HepG2 (cell line): Measurements from ENCODE around the gene PRKACB. TPM values are rescaled to one million over a fixed set of nuclear protein-coding genes. Genes with fewer than 3 reads are reported as not detected.

Experiments
- ATAC-seq: fragments of 200-7000 bp; cut with Tn5 transposase; 3 replicates; pipeline ENCODE4 v1.9.1; 2020; ENCODE audit warnings: mild to moderate bottlenecking, moderate library complexity
- BruUV-seq: library from RNA; stranded (reverse); fragments of 400-500 nt; replicated peaks from 2 replicates; lab custom pipeline; 2021; lab: Mats Ljungman, UMichigan
- CTCF ChIA-PET: fragments of 300-600 bp; formaldehyde crosslinking; extraction: SDS; loops from one replicate; lab custom pipeline; 2021; ENCODE audit warnings: low total read pairs, inconsistent platforms, low intra/inter-chr PET ratio; lab: Yijun Ruan, JAX
- POLR2A ChIA-PET: fragments of 350-600 bp; sonication (Branson Sonifier 250); formaldehyde crosslinking; loops from one replicate; lab custom pipeline; 2020; ENCODE audit warnings: antibody characterized with exemption, inconsistent platforms; lab: Yijun Ruan, JAX
- DNase-seq: peaks from one replicate; pipeline ENCODE4 v3.0.0-alpha.2; 2015; ENCODE audit warnings: low spot score
- FAIRE-seq: peaks from 3 replicates; lab custom pipeline; 2011; peaks lifted over from hg19 to GRCh38; lab: Jason Lieb, UNC
- H2AFZ ChIP-seq: one replicate; pipeline ENCODE4 v1.6.1; 2011; ENCODE audit warnings: low read length, inconsistent platforms
- H3K27ac ChIP-seq: fragments of 300-600 bp; 3 replicates; pipeline ENCODE4 v1.8.0; 2011; ENCODE audit warnings: mixed run types, mild to moderate bottlenecking, mixed read lengths, low read length, inconsistent platforms; ENCODE audit not compliant: insufficient read depth; ENCODE audit errors: extremely low read length
- H3K27me3 ChIP-seq, 2 experiments: fragments of 200-600 bp in 1 of 2; 2 replicates in 1 of 2; 3 replicates in 1 of 2; pipeline versions ENCODE4 v1.6.0 to v1.8.0; 2011; ENCODE audit warnings: low read length in 2 of 2, mild to moderate bottlenecking in 2 of 2, moderate library complexity in 2 of 2, inconsistent platforms in 1 of 2; ENCODE audit not compliant: insufficient read depth in 2 of 2, control insufficient read depth in 1 of 2
- H3K36me3 ChIP-seq, 2 experiments: fragments of 200-600 bp in 1 of 2; replicated peaks in 1 of 2; 2 replicates in 1 of 2; 3 replicates in 1 of 2; pipeline versions ENCODE4 v1.5.1 to v1.8.0; 2011; ENCODE audit warnings: low read length in 2 of 2, inconsistent platforms in 1 of 2; ENCODE audit not compliant: insufficient read depth in 2 of 2, control insufficient read depth in 1 of 2
- H3K4me1 ChIP-seq: 2 replicates; pipeline ENCODE4 v1.5.1; 2012; ENCODE audit warnings: low read length, inconsistent platforms; ENCODE audit not compliant: insufficient read depth
- H3K4me2 ChIP-seq: 2 replicates; pipeline ENCODE4 v1.6.0; 2011; ENCODE audit warnings: low read depth, low read length, inconsistent platforms
- H3K4me3 ChIP-seq, 3 experiments: fragments of 200-600 bp in 1 of 3; sonication (generic), shearing (Covaris generic) in 1 of 3; replicated peaks in 1 of 3; 2 replicates each; pipeline ENCODE4 v1.5.1; 2011 to 2016; ENCODE audit warnings: low read length in 3 of 3, inconsistent platforms in 2 of 3, low read depth in 2 of 3, mild to moderate bottlenecking in 2 of 3, control low read depth in 1 of 3, mixed read lengths in 1 of 3; ENCODE audit not compliant: insufficient read depth in 1 of 3
- H3K79me2 ChIP-seq: one replicate; pipeline ENCODE4 v1.6.1; 2011; ENCODE audit warnings: low read length, inconsistent platforms; ENCODE audit not compliant: insufficient read depth
- H3K9ac ChIP-seq: 2 replicates; pipeline ENCODE4 v1.6.0; 2011; ENCODE audit warnings: mild to moderate bottlenecking, low read depth, low read length, inconsistent platforms; ENCODE audit not compliant: insufficient read depth
- H3K9me3 ChIP-seq: 2 replicates; pipeline ENCODE4 v1.5.1; 2012; ENCODE audit warnings: mild to moderate bottlenecking, low read length
- H4K20me1 ChIP-seq: 2 replicates; pipeline ENCODE4 v1.6.0; 2011; ENCODE audit warnings: inconsistent platforms, mild to moderate bottlenecking, low read length, moderate library complexity; ENCODE audit not compliant: insufficient read depth
- ATF7 ChIP-seq, 2 experiments: fragments of 450-650 bp in 1 of 2; sonication (generic) in 1 of 2; formaldehyde crosslinking in 1 of 2; IDR thresholded peaks; 2 replicates each; pipeline versions ENCODE4 v1.4.0 to v1.6.1; 2016 to 2020; ENCODE audit warnings: antibody characterized with exemption in 1 of 2, mild to moderate bottlenecking in 1 of 2, missing genetic modification reagents in 1 of 2
- BHLHE40 ChIP-seq: IDR thresholded peaks from 2 replicates; pipeline ENCODE4 v1.6.1; 2011; ENCODE audit warnings: low read length, improper control_type of control experiment
- BORCS8-MEF2B ChIP-seq: sonication (generic); formaldehyde crosslinking; IDR thresholded peaks from 2 replicates; pipeline ENCODE4 v1.8.0; 2022; ENCODE audit warnings: mild to moderate bottlenecking, missing genetic modification reagents
- CBX2 ChIP-seq, 2 experiments: fragments of 200-600 bp in 1 of 2; sonication (generic); formaldehyde crosslinking in 1 of 2; IDR thresholded peaks; 2 replicates each; pipeline versions ENCODE4 v1.7.0 to v1.8.1; 2018 to 2022; ENCODE audit warnings: low read depth in 2 of 2, low read length in 1 of 2, mild to moderate bottlenecking in 1 of 2, missing genetic modification reagents in 1 of 2
- DNMT3B ChIP-seq: conservative IDR thresholded peaks from 2 replicates; pipeline ENCODE4 v1.6.1; 2016; ENCODE audit warnings: missing biosample characterization, control low read depth
- ESRRA ChIP-seq: sonication (generic); formaldehyde crosslinking; IDR thresholded peaks from 2 replicates; pipeline ENCODE4 v1.5.1; 2020; ENCODE audit warnings: mild to moderate bottlenecking, low read depth, missing genetic modification reagents
- HMG20A ChIP-seq: IDR thresholded peaks from 2 replicates; pipeline ENCODE4 v1.6.1; 2016; ENCODE audit warnings: borderline replicate concordance
- HOXA5 ChIP-seq: sonication (generic); formaldehyde crosslinking; IDR thresholded peaks from 2 replicates; pipeline ENCODE4 v1.4.0; 2020; ENCODE audit warnings: missing genetic modification reagents
- MTA1 ChIP-seq: sonication (generic); formaldehyde crosslinking; IDR thresholded peaks from 2 replicates; pipeline ENCODE4 v1.4.0; 2020; ENCODE audit warnings: missing genetic modification reagents, mild to moderate bottlenecking, borderline replicate concordance
- NFRKB ChIP-seq: fragments of 450-650 bp; IDR thresholded peaks from 2 replicates; pipeline ENCODE4 v1.6.1; 2017
- PCBP2 ChIP-seq: fragments of 200-400 bp; formaldehyde crosslinking; optimal IDR thresholded peaks from 2 replicates; pipeline ENCODE3; 2018; ENCODE audit warnings: low read length, low read depth; ENCODE audit not compliant: poor library complexity, severe bottlenecking
- SIX1 ChIP-seq: sonication (generic); formaldehyde crosslinking; IDR thresholded peaks from 2 replicates; pipeline ENCODE4 v1.4.0; 2020; ENCODE audit warnings: missing genetic modification reagents, borderline replicate concordance
- SNRNP70 ChIP-seq: fragments of 200-400 bp; formaldehyde crosslinking; IDR thresholded peaks from 2 replicates; pipeline ENCODE4 v1.6.1; 2017; ENCODE audit warnings: mild to moderate bottlenecking, low read depth, low read length, moderate library complexity
- TCF12 ChIP-seq, 2 experiments: fragments of 450-650 bp in 1 of 2; sonication (generic) in 1 of 2; formaldehyde crosslinking in 1 of 2; IDR thresholded peaks; 2 replicates each; pipeline versions ENCODE4 v1.6.1 to v1.8.0; 2017 to 2022; ENCODE audit warnings: antibody characterized with exemption in 1 of 2, mild to moderate bottlenecking in 1 of 2, missing genetic modification reagents in 1 of 2, moderate library complexity in 1 of 2
- ZBTB20 ChIP-seq: sonication (generic); formaldehyde crosslinking; IDR thresholded peaks from 2 replicates; pipeline ENCODE4 v1.8.1; 2023; ENCODE audit warnings: missing genetic modification reagents, low read depth, mild to moderate bottlenecking, borderline replicate concordance
- ZNF121 ChIP-seq: sonication (generic); formaldehyde crosslinking; IDR thresholded peaks from 2 replicates; pipeline ENCODE4 v1.5.0; 2020; ENCODE audit warnings: mild to moderate bottlenecking, missing genetic modification reagents
- ZNF7 ChIP-seq: IDR thresholded peaks from 2 replicates; pipeline ENCODE4 v1.6.1; 2016; ENCODE audit warnings: missing biosample characterization, missing genetic modification reagents
- ZSCAN12 ChIP-seq: sonication (generic); formaldehyde crosslinking; IDR thresholded peaks from 2 replicates; pipeline ENCODE4 v1.9.0; 2021; ENCODE audit warnings: mild to moderate bottlenecking, missing genetic modification reagents
- ZSCAN20 ChIP-seq: sonication (generic); formaldehyde crosslinking; IDR thresholded peaks from 2 replicates; pipeline ENCODE4 v1.4.0; 2020; ENCODE audit warnings: missing genetic modification reagents, mild to moderate bottlenecking, borderline replicate concordance
- WGBS: methylation state at CpG from one replicate; pipeline ENCODE4 v1.1.6; 2017; ENCODE audit warnings: low lambda C conversion rate; 5-methylcytosine and 5-hydroxymethylcytosine counted together
- in situ Hi-C: cut with HindIII; loops from 2 replicates; pipeline ENCODE4 v1.10.0; 2017; ENCODE audit warnings: low pct_unique_long_range_greater_than_20kb; ENCODE audit not compliant: extremely low pct_ligation_motif_present
- intact Hi-C: fragments of 100-400 bp; cut with micrococcal nuclease; formaldehyde crosslinking; loops from one replicate; pipeline ENCODE4 v1.10.0; 2022; ENCODE audit not compliant: unreplicated experiment
- polyA plus RNA-seq, 8 experiments: library from polyadenylated mRNA; depleted of rRNA in 3 of 8; stranded (reverse) in 7 of 8; unstranded in 1 of 8; fragments of >200 nt; fragmentation: Illumina TruSeq in 4 of 8; extraction: Trizol in 4 of 8; gene quantifications; 2 replicates each; pipeline versions ENCODE4 v1.2.1 to v1.2.3, GENCODE V29; 2011 to 2016; ENCODE audit warnings: low read depth in 4 of 8, missing spikeins in 1 of 8, mixed read lengths in 1 of 8; ENCODE audit not compliant: insufficient read depth in 1 of 8
- total RNA-seq, 5 experiments: library from RNA; depleted of rRNA; stranded (reverse); fragments of >200 nt; fragmentation: Illumina TruSeq; extraction: Trizol; gene quantifications; 2 replicates each; pipeline ENCODE4 v1.2.3, GENCODE V29; 2016; ENCODE audit warnings: low read depth in 1 of 5

Gene PRKACB
- total and polyA plus RNA-seq, 2 of the 13 experiments (the other 11 are each of a cell fraction or from before 2014, with no cell fraction given), result 3.5 to 5.8 TPM

DNA sequence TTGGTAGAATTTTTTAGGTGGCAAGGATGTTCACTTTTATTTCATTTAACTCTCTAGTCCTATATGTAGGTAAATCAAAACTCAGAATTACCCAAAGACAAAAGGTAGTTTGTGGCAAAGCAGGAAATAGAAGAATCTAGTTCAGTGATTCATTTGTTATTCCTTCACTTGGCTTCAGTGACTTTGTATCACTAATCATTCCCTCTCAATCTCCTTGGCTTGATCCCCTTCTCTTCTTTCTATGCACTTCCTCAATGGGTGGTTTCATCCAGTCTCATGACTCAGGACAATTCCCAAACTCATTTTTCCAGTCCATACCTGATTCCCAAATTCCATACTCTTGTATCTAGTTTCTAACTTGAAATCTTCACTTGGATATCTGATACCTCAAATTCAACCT, 64.9 kb downstream of the PRKACB start:
- no peak overlapping the region for H3K27ac ChIP-seq
- FAIRE-seq, result no peak
- no peaks in the 10 kb centered on the region for H3K79me2 ChIP-seq
- no peaks in the 10 kb centered on the region for H3K9me3 ChIP-seq
- no peak for TF ChIP-seq ZBTB20
- H3K4me1 ChIP-seq, result no peaks in the 10 kb centered on the region
- H4K20me1 ChIP-seq, result no peaks in the 10 kb centered on the region
- no peak overlapping the region for H3K4me2 ChIP-seq
- no peaks in the 10 kb centered on the region for H3K36me3 ChIP-seq
- no peak for DNase-seq
- in situ Hi-C loops (no loop called here), intact Hi-C loops (no loop called here)
- H3K4me3 ChIP-seq, result no peak overlapping the region
- POLR2A ChIA-PET, result no interaction called here
- CTCF ChIA-PET, result no interaction called here
- H2AFZ ChIP-seq, result no peak overlapping the region
- BruUV-seq, result no TSS peak
- no peaks in the 10 kb centered on the region for H3K27me3 ChIP-seq
- no peak for ATAC-seq
- H3K9ac ChIP-seq, result no peak overlapping the region

DNA sequence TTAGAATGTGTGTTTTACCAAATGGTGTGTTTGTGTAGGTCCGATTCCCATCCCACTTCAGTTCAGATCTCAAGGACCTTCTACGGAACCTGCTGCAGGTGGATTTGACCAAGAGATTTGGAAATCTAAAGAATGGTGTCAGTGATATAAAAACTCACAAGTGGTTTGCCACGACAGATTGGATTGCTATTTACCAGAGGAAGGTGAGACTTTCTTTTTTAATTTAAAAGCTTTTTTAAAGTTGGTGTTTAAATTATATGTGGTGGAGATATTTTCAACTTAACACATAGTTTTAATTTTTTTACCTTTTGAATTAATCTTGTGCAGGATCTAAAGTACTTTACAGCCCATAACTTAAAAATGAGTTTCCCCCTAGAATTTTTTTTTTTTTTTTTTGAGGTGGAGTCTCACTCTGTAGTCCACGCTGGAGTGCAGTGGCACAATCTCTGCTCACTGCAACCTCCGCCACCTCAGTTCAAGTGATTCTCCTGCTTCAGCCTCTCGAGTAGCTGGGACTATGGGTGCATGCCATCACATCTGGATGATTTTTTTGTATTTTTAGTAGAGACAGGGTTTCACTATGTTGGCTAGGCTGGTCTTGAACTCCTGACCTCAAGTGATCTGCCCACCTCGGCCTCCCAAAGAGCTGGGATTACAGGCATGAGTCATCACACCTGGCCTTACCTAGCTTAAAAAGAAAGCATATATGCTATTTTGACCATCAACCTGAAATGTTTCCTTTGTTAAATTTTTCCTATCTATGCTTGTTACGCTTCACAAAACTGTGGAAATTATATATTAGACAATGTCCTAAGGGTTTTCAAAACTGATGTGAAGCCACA, 70.3 kb downstream of the PRKACB start:
- no peak overlapping the region for H3K27ac ChIP-seq
- FAIRE-seq (no peak), ATAC-seq (no peak), DNase-seq (no peak)
- H4K20me1 ChIP-seq, result no peaks in the 10 kb centered on the region
- no peak overlapping the region for H3K4me3 ChIP-seq
- H3K79me2 ChIP-seq, result no peaks in the 10 kb centered on the region
- CTCF ChIA-PET, result no interaction called here
- no peaks in the 10 kb centered on the region for H3K27me3 ChIP-seq
- intact Hi-C loops, result no loop called here
- in situ Hi-C loops, result no loop called here
- WGBS, result 81% methylated on average over 8 of the region's 8 CpGs
- POLR2A ChIA-PET, result no interaction called here
- H3K4me1 ChIP-seq, result no peaks in the 10 kb centered on the region
- no peak overlapping the region for H2AFZ ChIP-seq
- H3K9me3 ChIP-seq, result no peaks in the 10 kb centered on the region
- BruUV-seq, result no TSS peak
- H3K4me2 ChIP-seq, result no peak overlapping the region
- no peak overlapping the region for H3K9ac ChIP-seq
- no peaks in the 10 kb centered on the region for H3K36me3 ChIP-seq
- TF ChIP-seq ATF7 (IDR thresholded peaks at IDR 0.05), result no peak
- TF ChIP-seq ATF7 (CRISPR knock-in tag; IDR thresholded peaks at IDR 0.05), result no peak
- TF ChIP-seq ZNF7, result no peak
- no peak for TF ChIP-seq PCBP2
- no peak for TF ChIP-seq NFRKB
- TF ChIP-seq ZNF121, result no peak
- no peak for TF ChIP-seq TCF12 (IDR thresholded peaks at IDR 0.05)
- TF ChIP-seq TCF12 (CRISPR knock-in tag; IDR thresholded peaks at IDR 0.05), result no peak
- no peak for TF ChIP-seq ESRRA (CRISPR knock-in tag)
- no peak for TF ChIP-seq HOXA5 (CRISPR knock-in tag)
- no peak for TF ChIP-seq BORCS8-MEF2B (CRISPR knock-in tag)
- TF ChIP-seq MTA1 (CRISPR knock-in tag), result no peak
- no peak for TF ChIP-seq SIX1 (CRISPR knock-in tag)
- TF ChIP-seq DNMT3B (CRISPR knock-in tag), result no peak
- TF ChIP-seq ZSCAN12 (CRISPR knock-in tag), result no peak
- no peak for TF ChIP-seq CBX2 (IDR thresholded peaks at IDR 0.05; ENCODE audit: low read depth, low read length)
- no peak for TF ChIP-seq CBX2 (CRISPR knock-in tag; IDR thresholded peaks at IDR 0.05; ENCODE audit: low read depth)
- TF ChIP-seq ZSCAN20, result no peak
- TF ChIP-seq SNRNP70, result no peak
- TF ChIP-seq BHLHE40, result no peak
- TF ChIP-seq HMG20A (CRISPR knock-in tag), result no peak
